Coronary artery (tissue), 2 donors: ENCODE measurements around the gene CYB561A3.

Source experiments
- DNase-seq: peaks from one replicate; pipeline ENCODE4 v3.0.0-alpha.2; 2017; ENCODE audit warnings: low spot score
- H3K27ac ChIP-seq, 2 donors: fragments of 200-600 bp; sonication (generic); one replicate each; pipeline ENCODE4 v1.5.1; 2016 to 2019
- H3K4me3 ChIP-seq: fragments of 200-600 bp; sonication (generic); 2 replicates; pipeline ENCODE4 v1.5.1; 2016; ENCODE audit warnings: mild to moderate bottlenecking, moderate library complexity
- TF ChIP-seq, protein P1 (sequence below): fragments of 200-600 bp; sonication (generic); IDR thresholded peaks from one replicate; pipeline ENCODE4 v1.5.1; 2019; ENCODE audit warnings: antibody characterized with exemption

Gene CYB561A3

DNA sequence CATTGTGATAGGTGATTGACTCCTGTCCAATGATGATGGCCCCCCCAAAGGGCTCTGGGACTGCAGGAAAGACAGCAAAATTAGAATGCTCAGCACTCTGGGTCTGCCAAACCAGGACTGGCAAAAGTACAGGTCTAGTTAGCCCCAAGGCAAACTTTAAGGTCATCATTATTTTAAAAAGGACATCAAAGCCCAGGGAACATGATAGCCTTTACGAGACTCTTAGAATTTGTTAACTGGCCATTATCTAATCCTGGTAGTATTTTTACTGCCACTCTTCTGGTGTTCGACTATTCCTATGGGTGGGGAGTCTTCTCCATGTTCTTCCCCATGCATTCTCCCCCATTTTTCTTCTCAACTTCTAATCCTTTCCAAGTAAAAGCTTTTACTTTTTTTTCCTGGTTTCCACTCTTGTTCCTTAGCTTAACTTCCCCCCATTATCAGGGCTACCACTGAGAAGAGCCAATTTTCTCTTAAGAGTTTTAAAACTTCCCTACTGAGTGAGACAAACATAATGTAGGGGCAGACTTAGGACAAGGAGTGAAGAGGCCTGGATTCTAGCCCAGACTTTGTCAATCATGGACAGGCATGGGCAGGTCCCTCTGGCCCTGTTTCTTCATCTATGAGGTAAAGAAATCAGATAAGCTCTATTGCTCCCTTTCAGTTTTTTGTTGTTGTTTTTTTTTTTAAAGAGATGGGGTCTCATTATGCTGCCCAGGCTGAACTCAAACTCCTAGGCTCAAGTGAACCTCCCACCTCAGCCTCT lies 35.9 kb downstream of the CYB561A3 start:
- no peak overlapping the region for H3K27ac ChIP-seq

DNA sequence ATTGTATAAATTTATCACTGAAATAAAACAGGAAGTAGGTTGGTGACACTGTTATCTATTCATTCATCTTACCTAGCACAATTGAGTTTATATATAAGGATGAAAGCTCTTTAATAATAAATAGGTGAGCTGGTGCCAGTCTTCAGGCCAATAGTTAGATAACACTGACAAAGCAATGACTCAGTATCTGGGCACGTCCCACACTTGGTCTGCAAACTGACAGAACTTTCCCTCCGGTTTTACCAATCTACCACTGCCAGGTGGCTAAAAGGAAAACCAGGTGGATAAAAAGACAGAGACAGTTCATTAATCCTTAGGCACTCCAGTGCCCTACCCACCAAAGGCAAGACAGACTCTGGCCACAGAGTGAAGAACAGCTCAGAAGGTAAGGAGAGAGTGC lies 46.4 kb downstream of the CYB561A3 start:
- H3K27ac ChIP-seq: no peak overlapping the region
- TF ChIP-seq, protein P1, sequence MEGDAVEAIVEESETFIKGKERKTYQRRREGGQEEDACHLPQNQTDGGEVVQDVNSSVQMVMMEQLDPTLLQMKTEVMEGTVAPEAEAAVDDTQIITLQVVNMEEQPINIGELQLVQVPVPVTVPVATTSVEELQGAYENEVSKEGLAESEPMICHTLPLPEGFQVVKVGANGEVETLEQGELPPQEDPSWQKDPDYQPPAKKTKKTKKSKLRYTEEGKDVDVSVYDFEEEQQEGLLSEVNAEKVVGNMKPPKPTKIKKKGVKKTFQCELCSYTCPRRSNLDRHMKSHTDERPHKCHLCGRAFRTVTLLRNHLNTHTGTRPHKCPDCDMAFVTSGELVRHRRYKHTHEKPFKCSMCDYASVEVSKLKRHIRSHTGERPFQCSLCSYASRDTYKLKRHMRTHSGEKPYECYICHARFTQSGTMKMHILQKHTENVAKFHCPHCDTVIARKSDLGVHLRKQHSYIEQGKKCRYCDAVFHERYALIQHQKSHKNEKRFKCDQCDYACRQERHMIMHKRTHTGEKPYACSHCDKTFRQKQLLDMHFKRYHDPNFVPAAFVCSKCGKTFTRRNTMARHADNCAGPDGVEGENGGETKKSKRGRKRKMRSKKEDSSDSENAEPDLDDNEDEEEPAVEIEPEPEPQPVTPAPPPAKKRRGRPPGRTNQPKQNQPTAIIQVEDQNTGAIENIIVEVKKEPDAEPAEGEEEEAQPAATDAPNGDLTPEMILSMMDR: no peak
- DNase-seq: no peak
- H3K4me3 ChIP-seq: no peak overlapping the region

More for the DNA sequence above, 35.9 kb downstream of the CYB561A3 start:
- no peak for DNase-seq
- TF ChIP-seq, protein P1: no peak
- no peak overlapping the region for H3K4me3 ChIP-seq

DNA sequence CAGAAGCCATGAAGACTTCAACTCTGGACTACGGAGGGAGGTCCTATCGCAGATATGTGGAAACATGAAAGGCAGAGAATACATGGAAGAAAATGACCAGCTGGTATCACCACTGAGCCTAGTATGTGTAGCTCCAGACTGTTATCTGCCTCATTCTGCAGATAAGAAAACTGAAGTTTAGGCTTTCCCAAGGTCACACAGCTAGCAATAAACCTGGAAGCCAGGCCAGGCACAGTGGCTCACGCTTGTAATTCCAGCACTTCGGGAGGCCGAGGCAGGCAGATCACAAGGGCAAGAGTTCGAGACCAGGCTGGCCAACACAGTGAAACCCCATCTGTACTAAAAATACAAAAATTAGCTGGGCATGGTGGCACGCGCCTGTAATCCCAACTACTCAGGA lies 50.9 kb downstream of the CYB561A3 start:
- no peak for DNase-seq
- no peak overlapping the region for H3K4me3 ChIP-seq
- TF ChIP-seq, protein P1: no peak
- no peak overlapping the region for H3K27ac ChIP-seq

DNA sequence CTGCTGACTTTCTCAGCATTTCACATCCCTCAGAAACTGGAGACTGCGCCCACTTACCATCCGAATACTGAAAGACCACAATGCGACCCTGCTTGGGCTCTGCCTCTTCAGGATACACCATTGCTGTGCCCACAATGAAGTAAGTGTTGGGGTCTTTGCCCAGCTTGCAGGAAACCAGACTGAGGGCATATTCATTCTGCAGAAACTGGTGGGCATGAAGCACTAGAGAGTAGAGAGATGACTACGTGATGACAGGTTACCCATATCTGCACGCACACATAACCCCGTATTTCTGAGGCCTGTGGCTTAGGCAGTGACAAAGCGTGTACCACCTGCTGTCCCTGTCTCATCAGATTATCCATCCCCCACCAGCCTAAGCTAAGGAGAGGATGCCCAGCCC lies 51.9 kb downstream of the CYB561A3 start:
- Histone ChIP-seq H3K27ac (no peak overlapping the region), H3K4me3 (no peak overlapping the region)
- TF ChIP-seq, protein P1: no peak
- no peak for DNase-seq

DNA sequence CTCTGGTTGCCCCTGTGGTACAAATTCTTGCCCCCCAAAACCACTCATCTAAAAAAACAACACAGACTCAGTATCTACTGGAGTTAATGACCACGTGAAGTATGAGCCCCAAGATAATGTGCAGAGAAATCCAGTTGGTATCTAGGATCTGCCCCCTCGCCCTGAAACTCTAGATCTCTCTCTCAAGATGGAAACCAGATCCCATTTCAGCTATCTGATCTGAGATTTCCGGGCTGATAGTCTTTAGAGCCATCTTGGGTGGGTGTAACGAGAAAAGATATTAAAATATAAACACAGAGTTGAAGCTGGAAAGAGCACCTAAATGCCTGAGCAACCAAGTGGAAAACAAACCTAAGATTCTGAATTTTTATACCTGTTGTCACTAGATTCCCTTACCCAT lies 52.5 kb downstream of the CYB561A3 start:
- Histone ChIP-seq H3K4me3 (no peak overlapping the region), H3K27ac (no peak overlapping the region)
- TF ChIP-seq, protein P1: no peak
- no peak for DNase-seq

DNA sequence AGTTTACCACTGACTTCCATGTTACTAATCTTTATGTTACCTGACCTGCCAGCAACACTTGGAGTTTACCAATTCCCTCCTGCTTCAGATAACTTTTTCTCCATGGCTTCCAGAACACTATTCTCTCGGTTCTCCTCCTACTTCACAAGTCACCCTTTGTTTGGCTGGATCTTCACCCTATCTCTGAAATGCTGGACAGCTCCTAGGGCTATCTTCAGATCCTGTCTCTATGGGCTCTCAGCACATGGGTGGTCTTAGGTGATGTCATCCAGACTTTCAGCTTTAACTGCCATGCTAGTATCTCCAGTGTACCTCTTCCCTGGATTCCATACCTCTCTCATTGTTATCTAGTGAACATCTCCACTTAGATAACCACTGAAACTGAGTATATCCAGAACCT lies 54.3 kb downstream of the CYB561A3 start:
- Histone ChIP-seq H3K27ac (no peak overlapping the region), H3K4me3 (no peak overlapping the region)
- no peak for DNase-seq
- TF ChIP-seq, protein P1: no peak

DNA sequence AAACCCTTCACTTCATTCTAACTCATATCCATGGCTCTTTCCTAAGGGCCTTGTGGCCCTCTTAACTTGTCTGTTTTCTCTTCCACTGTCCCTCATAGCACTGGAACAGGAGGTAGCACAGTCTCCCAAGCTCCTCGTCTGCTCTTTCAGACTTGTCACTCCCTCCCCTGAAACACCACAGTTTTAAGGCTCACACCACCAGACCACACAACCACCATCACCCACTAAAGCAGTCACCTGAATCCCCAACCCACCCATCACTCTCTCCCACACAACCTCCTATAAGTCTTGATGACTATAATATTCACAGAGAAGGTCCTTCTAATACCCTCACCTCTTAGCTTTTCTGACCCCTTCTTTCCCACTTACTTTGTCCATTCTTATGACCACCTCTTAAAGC lies 55.5 kb downstream of the CYB561A3 start:
- TF ChIP-seq, protein P1: no peak
- no peak overlapping the region for H3K4me3 ChIP-seq
- DNase-seq: no peak
- H3K27ac ChIP-seq: no peak overlapping the region
